HL-60 (cell line): ENCODE measurements around the gene ATP11A.

ENCODE experiments used
- DNase-seq, 2 experiments: peaks; one replicate each; pipeline ENCODE4 v3.0.0-alpha.2; 2010 to 2020; ENCODE audit warnings: low read depth in 1 of 2, low spot score in 1 of 2
- H3K27ac ChIP-seq: fragments of 250-450 bp; sonication (Bioruptor Pico); replicated peaks from 2 replicates; pipeline ENCODE4 v1.5.1; 2020; ENCODE audit warnings: mild to moderate bottlenecking, moderate library complexity
- H3K27me3 ChIP-seq: fragments of 250-450 bp; sonication (Bioruptor Pico); 2 replicates; pipeline ENCODE4 v1.5.1; 2021; ENCODE audit warnings: mild to moderate bottlenecking, moderate library complexity; ENCODE audit not compliant: insufficient read depth, poor library complexity, severe bottlenecking
- H3K4me3 ChIP-seq: replicated peaks from 2 replicates; pipeline ENCODE4 v1.5.1; 2011; ENCODE audit warnings: mild to moderate bottlenecking, control low read depth, low read length; ENCODE audit not compliant: insufficient read depth
- GABPA ChIP-seq: IDR thresholded peaks from 2 replicates; pipeline ENCODE4 v1.6.1; 2012; ENCODE audit warnings: low read depth
- POLR2AphosphoS5 ChIP-seq: IDR thresholded peaks from 2 replicates; pipeline ENCODE4 v1.6.1; 2012; ENCODE audit warnings: low read depth
- REST ChIP-seq: IDR thresholded peaks from 2 replicates; pipeline ENCODE4 v1.6.1; 2012; ENCODE audit warnings: low read depth; ENCODE audit not compliant: insufficient replicate concordance
- SPI1 ChIP-seq: IDR thresholded peaks from 2 replicates; pipeline ENCODE4 v1.6.1; 2012; ENCODE audit warnings: low read depth, mild to moderate bottlenecking, borderline replicate concordance
- TF ChIP-seq, protein P1 (sequence below): IDR thresholded peaks from one replicate; pipeline ENCODE4 v1.5.1; 2011; ENCODE audit warnings: low read length, control low read depth, inconsistent platforms; ENCODE audit not compliant: insufficient read depth

The ATP11A gene

GRCh38 chr13:112664501-112665203, 25.2 kb upstream of the ATP11A start:
- TF ChIP-seq GABPA (no peak), SPI1 (no peak), POLR2AphosphoS5 (no peak), REST (no peak)
- TF ChIP-seq, protein P1, sequence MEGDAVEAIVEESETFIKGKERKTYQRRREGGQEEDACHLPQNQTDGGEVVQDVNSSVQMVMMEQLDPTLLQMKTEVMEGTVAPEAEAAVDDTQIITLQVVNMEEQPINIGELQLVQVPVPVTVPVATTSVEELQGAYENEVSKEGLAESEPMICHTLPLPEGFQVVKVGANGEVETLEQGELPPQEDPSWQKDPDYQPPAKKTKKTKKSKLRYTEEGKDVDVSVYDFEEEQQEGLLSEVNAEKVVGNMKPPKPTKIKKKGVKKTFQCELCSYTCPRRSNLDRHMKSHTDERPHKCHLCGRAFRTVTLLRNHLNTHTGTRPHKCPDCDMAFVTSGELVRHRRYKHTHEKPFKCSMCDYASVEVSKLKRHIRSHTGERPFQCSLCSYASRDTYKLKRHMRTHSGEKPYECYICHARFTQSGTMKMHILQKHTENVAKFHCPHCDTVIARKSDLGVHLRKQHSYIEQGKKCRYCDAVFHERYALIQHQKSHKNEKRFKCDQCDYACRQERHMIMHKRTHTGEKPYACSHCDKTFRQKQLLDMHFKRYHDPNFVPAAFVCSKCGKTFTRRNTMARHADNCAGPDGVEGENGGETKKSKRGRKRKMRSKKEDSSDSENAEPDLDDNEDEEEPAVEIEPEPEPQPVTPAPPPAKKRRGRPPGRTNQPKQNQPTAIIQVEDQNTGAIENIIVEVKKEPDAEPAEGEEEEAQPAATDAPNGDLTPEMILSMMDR: no peak
- Histone ChIP-seq H3K27ac (no peak overlapping the region), H3K4me3 (no peak overlapping the region), H3K27me3 (no peaks in the 10 kb centered on the region)
- no peak for DNase-seq

DNA sequence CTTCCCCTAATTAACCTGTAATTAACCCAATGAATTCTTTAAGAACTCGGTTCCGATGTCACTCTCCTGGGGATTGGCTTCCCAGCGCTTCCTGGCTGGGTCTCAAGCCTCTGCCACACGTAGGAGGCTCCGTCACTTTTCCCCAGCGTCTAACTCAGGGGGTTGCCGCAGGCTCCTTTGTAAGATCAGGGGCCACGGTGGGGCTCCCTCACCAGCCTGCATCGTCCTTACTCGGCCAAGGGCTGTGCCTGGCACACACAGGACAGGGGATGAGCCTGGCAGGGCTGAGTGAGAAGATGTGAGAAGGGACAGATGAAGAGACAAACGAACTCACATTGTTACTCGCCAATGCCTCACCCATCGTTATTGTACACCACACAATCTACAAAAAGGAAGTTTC, 20.9 kb upstream of the ATP11A start:
- DNase-seq: no peak
- no peaks in the 10 kb centered on the region for H3K27me3 ChIP-seq
- H3K27ac ChIP-seq: no peak overlapping the region
- H3K4me3 ChIP-seq: no peak overlapping the region
- TF ChIP-seq, protein P1: no peak
- TF ChIP-seq GABPA (no peak), POLR2AphosphoS5 (no peak), REST (no peak), SPI1 (no peak)

GRCh38 chr13:112669881-112670499, 19.8 kb upstream of the ATP11A start:
- H3K27me3 ChIP-seq: no peaks in the 10 kb centered on the region
- no peak for TF ChIP-seq GABPA
- TF ChIP-seq SPI1: no peak
- no peak for TF ChIP-seq POLR2AphosphoS5
- TF ChIP-seq REST: no peak
- TF ChIP-seq, protein P1: no peak
- no peak overlapping the region for H3K4me3 ChIP-seq
- DNase-seq: no peak
- no peak overlapping the region for H3K27ac ChIP-seq
